Esophagus squamous epithelium (tissue), 4 donors: ENCODE data around the gene LKAAEAR1.

Experiments used
- CTCF ChIP-seq, 6 experiments: fragments of 450-650 bp in 4 of 6; fragments of 200-600 bp in 2 of 6; sonication (generic) in 2 of 6; IDR thresholded peaks; one replicate each; pipeline ENCODE4 v1.5.1; 2016 to 2019; ENCODE audit warnings: antibody characterized with exemption in 6 of 6, mild to moderate bottlenecking in 4 of 6, moderate library complexity in 4 of 6
- POLR2A ChIP-seq, 4 donors: fragments of 450-650 bp; IDR thresholded peaks; one replicate each; pipeline ENCODE4 v1.6.1; 2017; ENCODE audit warnings: antibody characterized with exemption in 4 of 4, mild to moderate bottlenecking in 4 of 4, moderate library complexity in 3 of 4

- TF ChIP-seq CTCF (IDR thresholded peaks at IDR 0.05) = no peak
- TF ChIP-seq POLR2A (IDR thresholded peaks at IDR 0.05) = peak in 1 of 4 donors; percentile 14
Measured at GRCh38 chr20:64070244-64070993, 13.8 kb downstream of the LKAAEAR1 start.
